GM12878 (cell line): ENCODE data around the gene USH1C.

Experiments used
- BHLHE40 ChIP-seq, 2 experiments: fragments of 450-650 bp in 1 of 2; IDR thresholded peaks; 2 replicates each; pipeline ENCODE4 v1.6.1; 2011 to 2017; ENCODE audit warnings: low read depth in 2 of 2, borderline replicate concordance in 1 of 2, improper control_type of control experiment in 1 of 2, low read length in 1 of 2, mild to moderate bottlenecking in 1 of 2
- FOXM1 ChIP-seq: IDR thresholded peaks from 2 replicates; pipeline ENCODE4 v1.6.1; 2012; ENCODE audit warnings: low read depth, mild to moderate bottlenecking, inconsistent platforms, low read length, moderate library complexity
- JUND ChIP-seq: IDR thresholded peaks from 2 replicates; pipeline ENCODE4 v1.6.1; 2012; ENCODE audit warnings: low read depth, mild to moderate bottlenecking, low read length, improper control_type of control experiment, moderate library complexity
- POLR2A ChIP-seq: IDR thresholded peaks from 2 replicates; pipeline ENCODE4 v1.6.1; 2011; ENCODE audit warnings: low read depth, mild to moderate bottlenecking, low read length
- RBBP5 ChIP-seq: fragments of 200-600 bp; sonication (generic); conservative IDR thresholded peaks from 2 replicates; pipeline ENCODE4 v1.6.1; 2016
- TF ChIP-seq, protein P1 (sequence below), 3 experiments: IDR thresholded peaks in 2 of 3; conservative IDR thresholded peaks in 1 of 3; 2 replicates each; pipeline ENCODE4 v1.5.1; 2011; ENCODE audit warnings: low read depth in 3 of 3, low read length in 3 of 3, mild to moderate bottlenecking in 3 of 3, control low read depth in 2 of 3, moderate library complexity in 2 of 3, inconsistent platforms in 1 of 3, mixed read lengths in 1 of 3; ENCODE audit not compliant: control insufficient read depth in 2 of 3, insufficient read depth in 1 of 3; ENCODE audit errors: extremely low read depth in 1 of 3
- TF ChIP-seq, protein P2 (sequence below): IDR thresholded peaks from 2 replicates; pipeline ENCODE4 v1.6.1; 2012; ENCODE audit warnings: low read length, inconsistent platforms

GRCh38 chr11:17511571-17511970, 32.6 kb downstream of the USH1C start:
- TF ChIP-seq, protein P1, sequence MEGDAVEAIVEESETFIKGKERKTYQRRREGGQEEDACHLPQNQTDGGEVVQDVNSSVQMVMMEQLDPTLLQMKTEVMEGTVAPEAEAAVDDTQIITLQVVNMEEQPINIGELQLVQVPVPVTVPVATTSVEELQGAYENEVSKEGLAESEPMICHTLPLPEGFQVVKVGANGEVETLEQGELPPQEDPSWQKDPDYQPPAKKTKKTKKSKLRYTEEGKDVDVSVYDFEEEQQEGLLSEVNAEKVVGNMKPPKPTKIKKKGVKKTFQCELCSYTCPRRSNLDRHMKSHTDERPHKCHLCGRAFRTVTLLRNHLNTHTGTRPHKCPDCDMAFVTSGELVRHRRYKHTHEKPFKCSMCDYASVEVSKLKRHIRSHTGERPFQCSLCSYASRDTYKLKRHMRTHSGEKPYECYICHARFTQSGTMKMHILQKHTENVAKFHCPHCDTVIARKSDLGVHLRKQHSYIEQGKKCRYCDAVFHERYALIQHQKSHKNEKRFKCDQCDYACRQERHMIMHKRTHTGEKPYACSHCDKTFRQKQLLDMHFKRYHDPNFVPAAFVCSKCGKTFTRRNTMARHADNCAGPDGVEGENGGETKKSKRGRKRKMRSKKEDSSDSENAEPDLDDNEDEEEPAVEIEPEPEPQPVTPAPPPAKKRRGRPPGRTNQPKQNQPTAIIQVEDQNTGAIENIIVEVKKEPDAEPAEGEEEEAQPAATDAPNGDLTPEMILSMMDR (IDR thresholded peaks at IDR 0.05 in 2 of 3, conservative IDR thresholded peaks at IDR 0.05 in 1 of 3; ENCODE audit: control insufficient read depth in 2 of 3, extremely low read depth in 1 of 3, insufficient read depth in 1 of 3, low read depth in 3 of 3, low read length in 3 of 3): no peak
- TF ChIP-seq, protein P2, sequence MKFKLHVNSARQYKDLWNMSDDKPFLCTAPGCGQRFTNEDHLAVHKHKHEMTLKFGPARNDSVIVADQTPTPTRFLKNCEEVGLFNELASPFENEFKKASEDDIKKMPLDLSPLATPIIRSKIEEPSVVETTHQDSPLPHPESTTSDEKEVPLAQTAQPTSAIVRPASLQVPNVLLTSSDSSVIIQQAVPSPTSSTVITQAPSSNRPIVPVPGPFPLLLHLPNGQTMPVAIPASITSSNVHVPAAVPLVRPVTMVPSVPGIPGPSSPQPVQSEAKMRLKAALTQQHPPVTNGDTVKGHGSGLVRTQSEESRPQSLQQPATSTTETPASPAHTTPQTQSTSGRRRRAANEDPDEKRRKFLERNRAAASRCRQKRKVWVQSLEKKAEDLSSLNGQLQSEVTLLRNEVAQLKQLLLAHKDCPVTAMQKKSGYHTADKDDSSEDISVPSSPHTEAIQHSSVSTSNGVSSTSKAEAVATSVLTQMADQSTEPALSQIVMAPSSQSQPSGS: no peak
- TF ChIP-seq RBBP5 (no peak), JUND (no peak), BHLHE40 (IDR thresholded peaks at IDR 0.05; ENCODE audit: borderline replicate concordance in 1 of 2, low read depth in 2 of 2, low read length in 1 of 2) (no peak), FOXM1 (no peak), POLR2A (no peak)
